ENCODE data around the gene CMTM5.
"Not testable (repeated sequence)": the region's sequence is repeated elsewhere in the genome, so short reads cannot be mapped to it uniquely, and the experiment has no call there.

CMTM5 gene

GRCh38 chr14:23416801-23417200 is 40.0 kb downstream of the CMTM5 start:
- no peak for ATAC-seq

- not testable (repeated sequence) for ATAC-seq
Observed at GRCh38 chr14:23417269-23417668, 40.4 kb downstream of the CMTM5 start.

- ATAC-seq, result no peak
Observed at GRCh38 chr14:23418021-23418420, 41.2 kb downstream of the CMTM5 start.

- not testable (repeated sequence) for ATAC-seq
Observed at GRCh38 chr14:23419646-23420045, 42.8 kb downstream of the CMTM5 start.

GRCh38 chr14:23421594-23421993 is 44.7 kb downstream of the CMTM5 start:
- peak in 1 of 2 donors; percentile 45 for ATAC-seq

- no peak for ATAC-seq
Observed at GRCh38 chr14:23423657-23424056, 46.8 kb downstream of the CMTM5 start.

- no peak for ATAC-seq
Observed at GRCh38 chr14:23425169-23425568, 48.3 kb downstream of the CMTM5 start.

- not testable (repeated sequence) for ATAC-seq
Observed at GRCh38 chr14:23425798-23426197, 49.0 kb downstream of the CMTM5 start.

GRCh38 chr14:23428686-23429495 is 52.0 kb downstream of the CMTM5 start:
- no peak for ATAC-seq
